Stimulated activated CD4-positive, alpha-beta T cell treated with anti-CD3 and anti-CD28 coated beads, Interleukin-2, amount 100 ng/mL, for 4 hours (primary cell): ENCODE measurements around the gene TUBB8B.
"Not testable (repeated sequence)": the region's sequence is repeated elsewhere in the genome, so short reads cannot be mapped to it uniquely, and the experiment has no call there.

ENCODE experiments used
- DNase-seq: peaks from one replicate; pipeline ENCODE4 v3.0.0-alpha.2; 2020; ENCODE audit warnings: low read depth

Gene TUBB8B

DNA sequence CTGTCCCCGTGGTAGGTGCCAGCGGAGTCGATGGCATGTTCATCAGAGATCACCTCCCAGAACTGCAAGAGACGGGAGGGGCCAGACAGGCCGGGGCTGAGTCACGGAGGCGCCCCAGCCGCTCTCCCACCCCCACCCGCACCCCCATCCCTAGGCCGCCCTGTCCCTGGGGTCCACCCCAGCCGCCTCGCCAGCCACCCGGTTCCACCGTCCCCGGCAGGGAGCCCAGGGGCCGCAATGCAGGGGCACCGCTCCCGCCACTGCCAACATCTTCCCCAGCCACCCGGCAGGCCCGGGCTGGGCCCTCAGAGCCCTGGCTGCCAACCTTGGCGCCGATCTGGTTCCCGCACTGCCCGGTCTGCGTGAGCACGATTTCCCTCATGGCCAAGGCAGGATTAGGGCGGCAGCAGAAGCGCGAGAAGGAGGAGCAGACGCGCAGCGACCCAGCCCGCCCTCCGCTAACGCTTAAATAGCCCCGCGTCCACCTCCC lies at the start of gene TUBB8B:
TUBB8B (minus strand) TSS at position 440 of the 490 bp plus-strand sequence; CDS start at position 382, 58 bp downstream.
- not testable (repeated sequence) for DNase-seq

DNA sequence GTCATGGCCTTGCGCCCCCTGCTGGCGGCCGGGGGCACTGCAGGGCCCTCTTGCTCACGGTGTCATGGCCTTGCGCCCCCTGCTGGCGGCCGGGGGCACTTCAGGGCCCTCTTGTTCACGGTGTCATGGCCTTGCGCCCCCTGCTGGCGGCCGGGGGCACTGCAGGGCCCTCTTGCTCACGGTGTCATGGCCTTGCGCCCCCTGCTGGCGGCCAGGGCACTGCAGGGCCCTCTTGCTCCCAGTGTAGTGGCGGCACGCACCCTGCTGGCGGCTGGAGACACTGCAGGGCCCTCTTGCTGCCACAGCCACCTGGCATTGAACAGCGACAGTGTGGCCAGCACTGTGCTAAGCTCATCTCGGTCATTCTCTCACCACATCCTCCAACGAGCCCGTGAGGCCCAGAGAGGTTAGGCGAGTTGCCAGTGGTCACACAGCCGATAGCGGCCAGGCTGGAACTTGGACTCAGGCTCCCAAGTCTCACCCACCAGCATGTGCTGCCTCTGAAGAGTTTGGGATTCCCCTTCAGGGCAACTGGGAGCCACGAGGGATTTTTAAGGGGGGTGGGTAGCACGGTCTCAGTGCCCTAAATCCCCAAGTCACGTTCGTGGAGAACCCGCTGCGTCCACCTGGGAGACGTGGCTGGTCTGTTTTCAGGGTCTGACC lies 48.0 kb upstream of the TUBB8B start:
- not testable (repeated sequence) for DNase-seq

DNA sequence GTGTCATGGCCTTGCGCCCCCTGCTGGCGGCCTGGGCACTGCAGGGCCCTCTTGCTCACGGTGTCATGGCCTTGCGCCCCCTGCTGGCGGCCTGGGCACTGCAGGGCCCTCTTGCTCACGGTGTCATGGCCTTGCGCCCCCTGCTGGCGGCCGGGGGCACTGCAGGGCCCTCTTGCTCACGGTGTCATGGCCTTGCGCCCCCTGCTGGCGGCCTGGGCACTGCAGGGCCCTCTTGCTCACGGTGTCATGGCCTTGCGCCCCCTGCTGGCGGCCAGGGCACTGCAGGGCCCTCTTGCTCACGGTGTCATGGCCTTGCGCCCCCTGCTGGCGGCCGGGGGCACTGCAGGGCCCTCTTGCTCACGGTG lies 47.3 kb upstream of the TUBB8B start:
- not testable (repeated sequence) for DNase-seq

DNA sequence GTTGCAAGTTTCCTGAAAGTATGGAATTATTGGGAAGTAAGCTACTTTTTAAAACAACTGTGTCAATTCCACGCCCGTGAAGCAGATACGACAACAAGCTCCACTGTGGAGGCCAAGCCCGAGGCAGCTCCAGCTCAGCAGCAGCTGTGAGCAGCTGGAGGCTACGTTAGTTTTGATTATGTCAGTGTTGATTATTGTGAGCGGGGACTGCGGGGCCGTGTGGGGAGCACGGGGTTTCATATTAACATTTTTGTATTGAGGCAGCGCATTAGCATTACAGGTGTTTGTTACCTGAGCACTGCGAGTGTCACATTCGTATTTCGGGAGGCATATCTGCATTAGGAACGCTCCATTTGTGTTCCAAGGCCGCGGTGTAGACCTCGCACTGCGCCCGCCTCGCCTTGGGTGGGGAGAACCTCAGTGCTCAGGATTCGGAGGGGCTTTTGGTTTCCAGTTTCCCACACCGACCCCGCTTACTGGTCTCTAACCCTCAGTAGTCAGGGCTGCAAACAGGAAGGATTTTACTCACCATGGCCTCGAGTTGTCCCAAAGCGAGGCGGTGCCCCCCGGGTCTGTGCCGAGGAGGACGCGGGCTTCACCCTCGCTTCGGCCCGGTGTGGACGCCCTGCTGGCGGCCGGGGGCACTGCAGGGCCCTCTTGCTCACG lies 46.8 kb upstream of the TUBB8B start:
- DNase-seq: not testable (repeated sequence)

DNA sequence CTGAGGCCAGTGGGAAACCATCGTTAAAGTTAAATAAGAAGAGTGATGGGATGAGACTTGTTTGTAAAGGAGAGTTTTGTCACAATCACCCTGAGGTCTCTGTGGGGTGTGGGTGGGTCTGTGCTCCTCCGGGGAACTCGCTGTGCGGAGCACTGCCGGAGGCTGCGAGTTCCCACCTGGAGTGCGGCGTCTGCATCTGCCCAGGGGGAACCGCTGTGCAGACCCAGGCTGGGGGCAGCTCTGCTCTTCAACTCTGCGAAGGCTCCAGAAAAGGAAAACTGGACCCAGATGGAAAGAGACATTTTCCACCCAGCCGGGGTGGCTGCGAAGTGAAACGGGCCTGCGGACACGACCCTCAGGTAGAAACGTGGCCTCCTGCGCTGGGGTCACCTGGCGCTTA lies 46.2 kb upstream of the TUBB8B start:
- not testable (repeated sequence) for DNase-seq

DNA sequence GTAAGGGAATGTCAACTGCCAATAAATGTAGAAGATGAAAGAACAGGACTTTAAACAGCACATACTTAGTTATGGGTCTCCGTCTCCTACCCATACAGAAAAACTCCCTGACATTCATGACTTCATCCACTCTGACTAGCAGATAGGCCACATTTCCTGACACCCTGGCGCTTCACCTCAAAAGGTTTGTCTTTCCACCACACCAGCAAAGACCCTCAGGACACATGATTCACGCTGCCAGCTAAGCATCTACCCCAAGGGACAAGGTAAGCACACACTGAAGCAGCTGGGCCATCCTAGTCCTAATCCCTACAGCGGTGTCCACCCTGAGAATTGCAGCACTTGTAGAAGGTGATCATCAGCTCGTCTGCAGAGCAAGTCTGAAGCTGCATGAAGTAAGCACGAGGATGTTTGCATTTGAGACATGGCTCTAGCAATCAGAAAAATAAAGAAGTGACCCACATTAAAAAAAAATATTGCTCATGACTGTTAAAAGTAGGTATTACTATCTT lies 44.5 kb upstream of the TUBB8B start:
- not testable (repeated sequence) for DNase-seq

DNA sequence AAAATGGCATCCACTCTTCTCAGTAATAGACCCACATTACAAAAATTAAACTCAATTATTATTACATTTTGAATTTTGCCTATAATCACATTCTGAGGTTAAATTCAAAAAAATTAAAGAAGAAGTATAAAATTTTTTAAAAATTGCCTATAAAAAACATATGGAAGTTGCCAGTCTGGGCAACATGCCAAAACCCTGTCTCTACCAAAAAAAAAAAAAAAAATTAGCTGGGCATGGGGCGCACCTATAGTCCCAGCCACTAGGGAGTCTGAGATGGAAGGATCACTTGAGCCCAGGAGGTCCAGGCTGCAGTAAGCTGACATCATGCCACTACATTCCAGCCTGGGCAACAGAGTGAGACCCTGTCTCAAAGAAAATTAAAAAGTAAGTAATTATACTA lies 42.1 kb upstream of the TUBB8B start:
- not testable (repeated sequence) for DNase-seq

DNA sequence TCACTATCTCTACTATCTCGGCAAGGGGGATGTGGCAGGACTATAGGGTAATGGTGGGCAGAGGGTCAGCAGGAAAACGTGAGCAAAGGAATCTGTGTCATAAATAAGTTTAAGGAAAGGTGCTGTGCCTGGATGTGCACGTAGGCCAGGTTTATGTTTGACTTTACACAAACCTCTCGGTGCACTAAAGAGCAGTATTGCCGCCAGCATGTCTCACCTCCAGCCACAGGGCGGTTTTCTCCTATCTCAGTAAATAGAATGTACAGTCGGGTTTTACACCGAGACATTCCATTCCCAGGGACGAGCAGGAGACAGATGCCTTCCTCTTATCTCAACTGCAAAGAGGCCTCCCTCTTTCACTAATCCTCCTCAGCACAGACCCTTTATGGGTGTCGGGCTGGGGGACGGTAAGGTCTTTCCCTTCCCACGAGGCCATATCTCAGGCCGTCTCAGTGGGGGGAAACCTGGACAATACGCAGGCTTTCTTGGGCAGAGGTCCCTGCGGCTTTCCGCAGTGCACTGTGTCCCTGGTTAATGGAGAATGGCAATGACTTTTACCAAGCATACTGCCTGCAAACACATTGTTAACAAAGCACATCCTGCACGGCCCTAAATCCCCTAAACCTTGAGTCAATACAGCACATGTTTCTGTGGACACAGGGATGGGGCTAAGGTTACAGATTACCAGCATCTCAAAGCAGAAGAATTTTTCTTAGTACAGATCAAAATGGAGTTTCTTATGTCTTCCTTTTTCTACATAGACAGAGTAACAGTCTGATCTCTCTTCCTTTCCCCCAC lies 41.2 kb upstream of the TUBB8B start:
- DNase-seq: not testable (repeated sequence)

DNA sequence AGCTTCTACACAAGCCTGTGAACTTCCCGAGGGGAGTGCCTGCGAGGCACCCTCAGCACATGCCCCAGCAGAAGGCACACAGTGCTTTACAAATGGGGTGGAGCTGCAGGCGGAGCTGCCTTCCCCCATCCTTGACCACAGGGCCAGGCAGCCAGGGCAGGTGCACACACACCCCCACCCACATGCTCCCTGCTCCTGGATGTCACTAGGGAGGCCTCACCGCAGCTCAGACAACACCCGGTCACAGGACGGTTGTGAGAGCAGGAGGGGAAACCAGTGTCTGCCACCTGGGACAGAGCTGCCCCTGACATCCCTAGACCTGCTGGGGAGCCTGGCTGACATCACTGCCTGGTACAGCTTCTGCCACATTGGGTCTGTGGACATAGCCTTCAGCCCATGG lies 39.7 kb upstream of the TUBB8B start:
- not testable (repeated sequence) for DNase-seq

DNA sequence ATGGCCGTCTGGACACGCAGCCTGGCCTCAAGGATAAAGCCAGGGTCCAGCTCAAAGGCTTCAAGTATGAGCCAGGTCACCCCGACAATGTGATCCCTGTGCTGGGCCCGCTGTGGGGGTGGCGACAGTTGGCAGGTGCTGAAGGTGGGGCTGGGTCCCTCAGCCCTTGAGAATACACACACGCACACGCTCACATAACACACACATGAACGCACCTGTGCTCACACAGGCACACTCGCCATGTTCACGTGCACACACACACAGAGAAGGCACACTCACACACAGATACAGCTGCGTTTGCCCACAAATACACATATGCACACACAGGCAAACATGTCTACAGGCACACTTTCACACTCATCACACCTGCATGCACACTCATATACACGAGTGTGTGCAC lies 35.4 kb upstream of the TUBB8B start:
- DNase-seq: not testable (repeated sequence)

DNA sequence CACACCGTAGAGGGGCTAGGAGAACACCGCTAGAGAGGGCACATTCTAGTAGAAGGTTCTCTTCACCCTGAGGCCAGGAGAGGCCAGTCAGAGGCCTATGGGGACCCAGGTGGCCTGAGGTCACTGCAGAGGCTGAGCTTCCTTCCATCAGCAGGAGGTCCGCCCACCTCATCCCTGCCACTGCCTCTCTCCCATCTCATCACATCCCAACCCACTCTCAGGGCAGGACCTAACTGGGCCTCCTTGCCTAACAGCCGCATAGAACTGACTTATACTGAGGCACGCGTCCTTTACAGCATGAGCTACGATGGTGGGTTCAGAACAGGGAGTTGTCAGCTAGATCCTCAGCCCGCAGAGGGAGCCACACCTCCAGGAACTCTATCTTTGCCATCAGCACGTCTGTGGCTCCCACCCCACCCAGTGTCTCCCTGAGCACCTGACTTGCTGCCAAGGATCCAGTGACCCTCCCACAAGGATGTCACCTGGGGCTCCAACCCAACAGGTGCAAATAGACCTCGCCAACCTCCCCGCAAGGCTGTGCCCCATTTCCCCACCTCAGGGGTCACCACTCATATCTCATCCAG lies 33.3 kb upstream of the TUBB8B start:
- DNase-seq: not testable (repeated sequence)

DNA sequence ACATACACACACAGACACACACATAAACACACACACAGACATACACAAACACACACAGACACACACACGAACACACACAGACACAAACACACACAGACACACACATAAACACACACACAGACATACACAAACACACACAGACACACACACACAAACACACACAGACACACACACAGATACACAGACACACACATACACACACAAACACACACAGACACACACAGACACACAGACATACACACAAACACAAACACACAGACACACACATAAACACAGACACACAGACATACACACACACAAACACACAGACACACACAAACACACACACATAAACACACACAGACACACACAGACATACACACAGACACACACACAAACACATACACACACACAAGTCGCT lies 31.5 kb upstream of the TUBB8B start:
- not testable (repeated sequence) for DNase-seq

DNA sequence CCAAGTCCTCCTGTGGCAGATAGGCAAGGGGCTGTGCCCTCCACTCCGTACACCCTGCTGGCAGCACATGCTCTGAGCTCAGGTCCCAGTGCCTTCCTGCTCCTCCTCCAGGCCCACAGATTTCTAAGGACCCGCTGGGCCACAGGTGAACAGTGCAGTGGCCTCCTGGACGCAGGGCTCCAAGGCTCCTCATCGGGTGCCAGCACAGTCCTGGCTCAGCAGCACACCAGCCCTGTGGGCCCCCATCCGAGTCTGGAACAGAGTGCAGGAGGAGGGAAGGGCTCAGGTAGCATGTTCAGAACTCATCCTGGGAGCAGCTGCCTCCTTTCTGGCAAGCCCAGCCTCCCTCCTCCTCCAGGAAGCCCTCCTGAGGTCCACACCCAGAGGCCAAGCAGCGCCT lies 30.8 kb upstream of the TUBB8B start:
- DNase-seq: not testable (repeated sequence)

DNA sequence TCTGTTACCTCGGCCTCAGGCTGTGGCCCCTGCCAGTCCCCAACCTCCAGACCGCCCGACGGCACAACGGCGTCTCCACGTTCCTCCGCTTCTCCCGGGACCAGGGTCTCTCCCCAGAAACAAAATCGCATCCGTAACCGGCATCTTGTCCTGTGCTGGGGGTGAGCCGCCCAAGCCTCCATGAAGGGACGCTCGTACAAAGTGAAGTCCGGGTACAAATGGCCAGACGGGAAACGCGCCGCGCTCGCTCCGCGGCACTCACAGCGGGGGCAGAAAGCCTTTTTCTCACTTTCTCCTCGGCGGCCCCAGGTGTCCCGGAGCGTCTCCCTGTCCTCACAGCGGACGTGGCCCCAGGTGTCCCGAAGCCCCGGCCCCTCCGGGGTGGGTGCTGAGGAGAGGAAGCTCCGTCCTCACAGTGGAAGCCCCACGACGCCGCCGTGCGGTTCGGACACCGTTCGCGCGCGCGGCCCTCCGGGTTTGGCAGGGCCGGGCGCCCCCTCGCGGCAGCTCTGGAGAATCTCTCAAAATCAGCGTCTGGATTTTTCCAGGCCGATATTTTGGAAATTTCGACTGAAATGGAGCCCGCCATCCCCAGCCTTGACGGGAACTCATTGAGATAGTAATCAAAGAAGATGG lies 26.2 kb upstream of the TUBB8B start:
- DNase-seq: not testable (repeated sequence)

DNA sequence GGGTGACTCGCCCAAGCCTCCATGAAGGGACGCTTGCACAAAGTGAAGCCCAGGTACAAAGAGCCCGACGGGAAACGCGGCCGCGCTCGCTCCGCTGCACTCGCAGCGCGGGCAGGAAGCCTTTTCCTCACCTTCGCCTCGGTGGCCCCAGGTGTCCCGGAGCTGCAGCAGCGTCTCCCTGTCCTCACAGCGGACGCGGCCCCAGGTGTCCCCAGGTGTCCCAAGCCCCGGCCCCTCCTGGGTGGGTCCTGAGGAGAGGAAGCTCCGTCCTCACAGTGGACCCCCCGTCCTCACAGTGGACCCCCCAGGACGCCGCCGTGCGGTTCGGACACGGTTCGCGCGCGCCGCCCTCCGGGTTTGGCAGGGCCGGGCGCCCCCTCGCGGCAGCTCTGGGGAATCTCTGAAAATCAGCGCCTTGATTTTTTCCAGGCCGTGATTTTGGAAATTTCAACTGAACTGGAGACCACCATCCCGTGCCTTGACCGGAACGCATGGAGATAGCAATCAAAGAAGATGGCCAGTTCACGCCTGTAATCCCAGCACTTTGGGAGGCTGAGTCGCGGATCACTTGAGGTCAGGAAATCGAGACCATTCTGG lies 23.9 kb upstream of the TUBB8B start:
- DNase-seq: not testable (repeated sequence)

DNA sequence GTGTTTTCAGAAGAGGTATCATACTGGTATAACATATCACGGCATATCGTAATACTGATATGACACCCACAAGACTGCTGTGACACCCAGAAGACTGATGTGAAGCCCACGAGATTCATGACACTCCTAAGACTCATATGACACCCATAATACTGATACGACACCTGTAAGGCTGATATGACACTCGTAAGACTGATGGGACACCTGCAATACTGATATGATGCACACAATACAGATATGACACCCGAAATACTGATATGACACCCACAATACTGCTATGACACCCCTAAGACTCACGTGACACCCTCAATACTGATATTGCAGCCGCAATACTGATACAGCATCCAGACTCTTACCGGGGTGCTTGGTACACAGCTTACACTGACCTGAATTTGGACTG lies 18.3 kb upstream of the TUBB8B start:
- not testable (repeated sequence) for DNase-seq

DNA sequence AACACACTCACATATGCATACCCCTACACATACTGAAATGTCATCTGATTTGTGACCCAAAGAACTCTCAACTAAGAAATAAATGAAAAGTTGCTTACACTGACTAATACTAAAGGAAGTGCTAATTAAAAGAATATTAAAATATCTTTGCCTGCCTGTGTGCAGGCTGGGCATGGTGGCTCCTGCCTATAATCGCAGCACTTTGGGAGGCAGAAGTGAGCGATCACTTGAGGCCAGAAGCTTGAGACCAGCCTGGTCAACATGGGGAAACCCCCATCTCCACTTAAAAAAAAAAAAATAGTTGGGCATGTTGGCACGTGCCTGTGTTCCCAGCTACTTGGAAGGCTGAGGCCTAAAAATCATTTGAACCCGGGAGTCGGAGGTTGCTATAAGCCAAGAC lies 14.9 kb upstream of the TUBB8B start:
- not testable (repeated sequence) for DNase-seq

DNA sequence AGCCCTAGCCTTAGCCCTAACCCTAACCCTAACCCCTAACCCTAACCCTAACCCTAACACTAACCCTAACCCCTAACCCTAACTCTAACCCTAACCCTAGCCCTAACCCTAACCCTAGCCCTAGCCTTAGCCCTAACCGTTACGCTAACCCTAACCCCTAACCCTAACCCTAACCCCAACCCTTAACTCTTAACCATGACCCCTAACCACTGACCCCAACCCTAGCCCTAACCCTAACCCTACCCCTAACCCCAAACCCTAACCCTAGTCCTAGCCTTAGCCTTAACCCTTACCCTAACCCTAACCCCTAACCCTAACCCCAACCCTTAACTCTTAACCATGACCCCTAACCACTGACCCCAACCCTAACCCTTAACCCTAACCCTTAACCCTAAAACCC lies 14.2 kb upstream of the TUBB8B start:
- DNase-seq: not testable (repeated sequence)

DNA sequence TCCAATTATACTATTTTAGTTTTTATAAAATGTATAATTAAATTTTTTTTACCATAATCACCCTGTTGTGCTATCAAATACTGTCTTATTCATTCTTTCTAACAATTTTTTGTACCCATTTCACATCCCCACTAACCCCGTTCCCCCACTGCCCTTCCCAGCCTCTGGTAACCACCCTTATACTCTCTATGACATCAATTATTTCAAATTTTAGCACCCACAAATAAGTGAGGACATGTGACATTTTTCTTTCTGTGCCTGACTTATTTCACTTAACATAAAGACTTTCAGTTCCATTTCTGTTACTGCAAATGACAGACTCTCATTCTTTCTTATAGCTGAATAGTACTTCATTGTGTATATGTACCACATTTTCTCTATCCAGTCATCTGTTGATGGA lies 5.0 kb upstream of the TUBB8B start:
- DNase-seq: not testable (repeated sequence)

DNA sequence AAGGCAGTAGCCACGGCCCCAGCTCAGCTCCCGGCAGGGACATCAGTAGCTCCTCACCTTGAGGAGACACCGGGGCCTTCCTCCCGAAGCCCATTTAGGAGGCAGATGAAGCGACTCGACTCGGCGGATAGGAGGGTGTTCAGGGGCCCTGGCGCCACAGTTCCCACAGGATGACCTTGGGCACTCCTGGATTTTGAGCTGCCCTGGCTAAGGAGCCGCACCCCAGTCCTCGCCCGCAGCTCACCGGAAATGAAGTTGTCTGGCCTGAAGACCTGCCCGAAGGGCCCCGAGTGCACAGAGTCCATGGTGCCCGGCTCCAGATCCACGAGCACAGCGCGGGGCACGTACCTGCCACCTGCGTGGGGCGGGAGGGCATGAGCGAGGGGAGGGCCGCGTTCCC lies 719 bp downstream of the TUBB8B start:
- not testable (repeated sequence) for DNase-seq

DNA sequence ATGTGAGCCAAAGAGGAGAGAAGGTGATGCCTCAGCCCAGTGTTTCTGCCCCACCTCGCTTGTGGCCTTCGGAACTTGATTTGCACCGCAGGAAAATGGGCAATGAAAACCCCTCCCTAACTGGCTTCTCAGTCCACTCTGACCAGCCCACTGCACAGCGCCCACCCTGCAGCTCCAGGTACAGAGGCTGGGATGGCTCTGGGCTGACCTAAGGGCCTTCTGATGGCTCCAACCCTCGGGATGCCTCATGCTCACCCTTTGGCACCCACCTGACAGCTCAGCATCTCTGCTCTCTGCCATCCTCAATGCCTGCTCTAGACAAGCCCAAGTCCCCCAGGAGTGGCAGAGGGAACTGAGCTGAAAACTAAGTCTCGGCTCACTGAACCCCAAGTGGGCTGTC lies 36.2 kb downstream of the TUBB8B start:
- not testable (repeated sequence) for DNase-seq
